8988T (cell line): Measurements from ENCODE around the gene PPFIBP2.

Source experiments
- DNase-seq: peaks from one replicate; pipeline ENCODE4 v3.0.0; 2011

PPFIBP2 gene

GRCh38 chr11:7528514-7529049 is 14.8 kb downstream of the PPFIBP2 start:
- DNase-seq = no peak

- DNase-seq = no peak
Observed at GRCh38 chr11:7530013-7530640, 16.3 kb downstream of the PPFIBP2 start.

- DNase-seq = no peak
Observed at GRCh38 chr11:7531011-7531410, 17.2 kb downstream of the PPFIBP2 start.

- DNase-seq = no peak
Observed at GRCh38 chr11:7532405-7533145, 18.8 kb downstream of the PPFIBP2 start.

- no peak for DNase-seq
Observed at GRCh38 chr11:7533199-7534041, 19.6 kb downstream of the PPFIBP2 start.

GRCh38 chr11:7534042-7534378 is 20.2 kb downstream of the PPFIBP2 start:
- DNase-seq = no peak

GRCh38 chr11:7536100-7536499 is 22.3 kb downstream of the PPFIBP2 start:
- DNase-seq = peak; percentile 50

- DNase-seq = no peak
Observed at GRCh38 chr11:7537265-7537664, 23.5 kb downstream of the PPFIBP2 start.

- DNase-seq = no peak
Observed at GRCh38 chr11:7538031-7538430, 24.2 kb downstream of the PPFIBP2 start.

GRCh38 chr11:7538466-7539454 is 25.0 kb downstream of the PPFIBP2 start:
- no peak for DNase-seq

- no peak for DNase-seq
Observed at GRCh38 chr11:7540830-7541555, 27.2 kb downstream of the PPFIBP2 start.

GRCh38 chr11:7543302-7543701 is 29.5 kb downstream of the PPFIBP2 start:
- DNase-seq = no peak

GRCh38 chr11:7544021-7544420 is 30.2 kb downstream of the PPFIBP2 start:
- DNase-seq = no peak

- DNase-seq = no peak
Observed at GRCh38 chr11:7545611-7546010, 31.8 kb downstream of the PPFIBP2 start.

GRCh38 chr11:7546324-7546791 is 32.6 kb downstream of the PPFIBP2 start:
- DNase-seq = no peak

GRCh38 chr11:7547687-7548086 is 33.9 kb downstream of the PPFIBP2 start:
- no peak for DNase-seq

- peak; percentile 40 for DNase-seq
Observed at GRCh38 chr11:7548659-7549274, 35.0 kb downstream of the PPFIBP2 start.

- DNase-seq = no peak
Observed at GRCh38 chr11:7549681-7550080, 35.9 kb downstream of the PPFIBP2 start.

- DNase-seq = no peak
Observed at GRCh38 chr11:7551571-7551970, 37.8 kb downstream of the PPFIBP2 start.

- DNase-seq = no peak
Observed at GRCh38 chr11:7552666-7553065, 38.9 kb downstream of the PPFIBP2 start.
